NK-92 treated with Interleukin-12 subunit alpha and Interleukin-12 subunit beta, amount 100 ng/mL, for 24 hours (cell line): Measurements from ENCODE around the gene MVB12B.

Source experiments
- DNase-seq: peaks from one replicate; lab custom pipeline; 2025; lab: John Stamatoyannopoulos, UW

MVB12B gene

GRCh38 chr9:126303488-126303887, 23.1 kb upstream of the MVB12B start:
- DNase-seq = no peak

- DNase-seq = no peak
Measured at GRCh38 chr9:126304207-126304970, 22.2 kb upstream of the MVB12B start.

GRCh38 chr9:126304971-126305320, 21.7 kb upstream of the MVB12B start:
- DNase-seq = no peak

GRCh38 chr9:126306071-126306647, 20.5 kb upstream of the MVB12B start:
- no peak for DNase-seq

- DNase-seq = no peak
Measured at GRCh38 chr9:126307322-126308061, 19.1 kb upstream of the MVB12B start.

- DNase-seq = no peak
Measured at GRCh38 chr9:126309427-126310189, 17.0 kb upstream of the MVB12B start.

GRCh38 chr9:126312584-126313551, 13.8 kb upstream of the MVB12B start:
- no peak for DNase-seq

- DNase-seq = no peak
Measured at GRCh38 chr9:126316085-126316655, 10.5 kb upstream of the MVB12B start.

- no peak for DNase-seq
Measured at GRCh38 chr9:126317513-126317912, 9.1 kb upstream of the MVB12B start.

GRCh38 chr9:126318858-126319257, 7.8 kb upstream of the MVB12B start:
- no peak for DNase-seq

GRCh38 chr9:126319671-126320070, 7.0 kb upstream of the MVB12B start:
- DNase-seq = no peak

GRCh38 chr9:126320158-126320922, 6.3 kb upstream of the MVB12B start:
- no peak for DNase-seq

- DNase-seq = no peak
Measured at GRCh38 chr9:126321742-126322141, 4.9 kb upstream of the MVB12B start.

- DNase-seq = no peak
Measured at GRCh38 chr9:126325821-126326220, 808 bp upstream of the MVB12B start.

GRCh38 chr9:126327006-126327713, 531 bp downstream of the MVB12B start:
- DNase-seq = no peak

GRCh38 chr9:126327714-126328185, 1.1 kb downstream of the MVB12B start:
- DNase-seq = no peak

GRCh38 chr9:126328407-126328806, 1.8 kb downstream of the MVB12B start:
- DNase-seq = no peak

GRCh38 chr9:126329476-126330275, 3.0 kb downstream of the MVB12B start:
- no peak for DNase-seq

- DNase-seq = no peak
Measured at GRCh38 chr9:126330536-126330935, 3.9 kb downstream of the MVB12B start.
